Stimulated activated CD8-positive, alpha-beta memory T cell treated with anti-CD3 and anti-CD28 coated beads, Interleukin-12 subunit alpha, Interleukin-12 subunit beta, amount 100 ng/mL, for 24 hours (primary cell): ENCODE data around the gene DNMT1.

Experiments
- DNase-seq: peaks from one replicate; pipeline ENCODE4 v3.0.0-alpha.2; 2020; ENCODE audit errors: extremely low read depth

The DNMT1 gene

DNA sequence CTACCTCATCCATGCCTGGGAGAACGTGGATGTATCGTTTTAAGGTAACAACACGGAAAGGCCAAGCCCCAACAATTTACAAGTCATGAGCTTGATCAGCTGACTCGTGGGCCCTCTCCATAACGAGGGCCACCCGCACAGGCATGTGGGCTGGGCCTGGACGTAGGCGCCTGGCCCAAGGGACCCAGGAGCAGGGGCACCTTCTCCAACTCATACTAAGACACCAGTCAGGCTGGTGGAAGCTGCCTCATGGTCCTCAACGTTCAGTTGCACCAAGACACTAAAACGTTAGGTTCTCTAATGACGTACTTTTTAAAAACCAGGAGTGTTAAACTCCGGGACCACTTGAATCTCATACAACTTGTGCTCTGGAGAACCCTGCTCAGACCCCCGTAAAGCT lies 53.3 kb downstream of the DNMT1 start:
- DNase-seq: no peak

GRCh38 chr19:10139952-10140351 lies 54.8 kb downstream of the DNMT1 start:
- DNase-seq: no peak

- no peak for DNase-seq
Observed at GRCh38 chr19:10138879-10139795, 55.6 kb downstream of the DNMT1 start.

DNA sequence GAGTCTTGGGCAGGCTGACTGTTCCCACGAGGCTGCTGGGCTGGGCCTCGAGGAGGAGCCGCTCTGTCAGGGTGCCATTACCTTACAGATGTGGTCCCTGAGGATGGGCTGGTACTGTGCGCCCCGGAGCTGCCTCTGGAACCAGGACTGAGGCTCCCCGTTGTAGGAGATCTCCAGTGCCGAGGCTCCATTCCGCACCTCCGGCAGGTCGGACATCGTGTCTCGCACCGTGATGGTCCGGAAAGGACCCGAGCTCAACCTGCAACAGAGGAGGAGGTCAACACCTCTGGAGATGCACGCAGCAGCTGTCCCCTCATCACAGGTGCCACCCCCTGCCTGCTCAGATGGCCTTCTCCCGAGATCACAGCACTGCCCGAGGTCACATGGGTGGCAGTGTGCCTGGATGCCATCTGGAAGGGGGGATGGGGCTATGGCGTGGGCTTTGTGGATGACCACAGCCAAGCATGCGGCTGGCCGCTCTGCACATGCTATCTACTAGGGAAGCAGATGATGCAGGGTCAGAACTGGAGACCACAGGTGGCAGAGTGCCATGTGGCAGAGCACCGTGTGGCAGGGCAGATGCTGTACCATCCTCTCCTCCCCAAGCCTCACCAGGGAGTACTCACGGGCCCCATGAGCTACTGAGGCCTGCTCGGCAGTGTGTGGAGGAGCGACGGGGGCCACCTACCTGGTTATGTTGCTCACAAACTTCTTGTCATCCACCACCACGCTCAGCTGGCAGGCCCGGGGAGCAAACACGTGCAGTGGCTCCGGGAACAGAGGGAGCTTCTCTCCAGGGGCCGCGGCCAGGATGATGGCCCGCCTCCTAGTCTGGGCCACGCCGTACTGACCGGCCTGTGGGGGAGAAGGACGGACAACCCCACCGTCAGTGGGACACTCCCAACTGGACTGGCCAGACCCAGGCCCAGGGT lies 56.7 kb downstream of the DNMT1 start:
- DNase-seq: no peak

- DNase-seq: no peak
Observed at GRCh38 chr19:10136936-10137335, 57.8 kb downstream of the DNMT1 start.

- no peak for DNase-seq
Observed at GRCh38 chr19:10135551-10136334, 59.0 kb downstream of the DNMT1 start.

DNA sequence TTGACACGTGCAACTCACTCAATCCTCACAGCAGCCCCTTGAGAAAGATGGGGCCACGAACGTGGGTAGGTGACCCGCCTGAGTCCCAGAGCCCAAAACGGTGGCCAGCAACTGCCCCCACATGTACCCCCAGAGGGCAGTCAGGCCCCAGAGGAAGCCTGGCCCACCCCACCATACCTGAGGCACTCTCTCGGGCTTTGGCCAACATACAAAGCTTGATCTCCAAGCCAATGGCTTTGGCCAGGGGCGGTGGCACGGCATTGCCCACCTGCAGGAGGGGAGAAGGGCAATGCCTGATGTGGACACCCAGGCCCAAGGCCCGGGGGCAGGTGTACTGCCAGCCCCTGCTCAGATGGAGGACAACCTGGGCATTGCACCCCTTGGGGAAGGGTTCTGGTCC lies 60.7 kb downstream of the DNMT1 start:
- no peak for DNase-seq

- DNase-seq: no peak
Observed at GRCh38 chr19:10133596-10133995, 61.2 kb downstream of the DNMT1 start.

DNA sequence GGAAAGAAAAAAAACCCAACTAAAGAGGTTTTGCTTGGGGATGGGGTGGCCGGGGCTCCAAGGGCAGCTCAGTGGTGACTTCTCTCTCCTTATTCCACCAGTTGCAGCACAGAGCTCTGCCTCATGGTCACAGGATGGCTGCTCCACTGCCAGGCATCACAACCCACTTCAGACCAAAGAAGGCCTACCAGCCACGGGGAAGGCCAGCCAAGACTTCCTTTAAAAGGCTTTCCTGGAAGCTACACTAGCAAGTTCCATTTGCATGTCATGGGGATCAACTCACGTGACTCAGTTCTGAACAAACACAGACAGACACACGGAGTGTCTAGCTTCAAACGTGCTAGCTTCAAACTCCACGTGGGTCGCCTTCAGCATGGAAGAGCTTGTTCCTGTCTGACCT lies 61.8 kb downstream of the DNMT1 start:
- DNase-seq: no peak

GRCh38 chr19:10126213-10126639 lies 68.5 kb downstream of the DNMT1 start:
- no peak for DNase-seq

GRCh38 chr19:10124429-10124828 lies 70.3 kb downstream of the DNMT1 start:
- no peak for DNase-seq

- DNase-seq: no peak
Observed at GRCh38 chr19:10122045-10122444, 72.7 kb downstream of the DNMT1 start.

DNA sequence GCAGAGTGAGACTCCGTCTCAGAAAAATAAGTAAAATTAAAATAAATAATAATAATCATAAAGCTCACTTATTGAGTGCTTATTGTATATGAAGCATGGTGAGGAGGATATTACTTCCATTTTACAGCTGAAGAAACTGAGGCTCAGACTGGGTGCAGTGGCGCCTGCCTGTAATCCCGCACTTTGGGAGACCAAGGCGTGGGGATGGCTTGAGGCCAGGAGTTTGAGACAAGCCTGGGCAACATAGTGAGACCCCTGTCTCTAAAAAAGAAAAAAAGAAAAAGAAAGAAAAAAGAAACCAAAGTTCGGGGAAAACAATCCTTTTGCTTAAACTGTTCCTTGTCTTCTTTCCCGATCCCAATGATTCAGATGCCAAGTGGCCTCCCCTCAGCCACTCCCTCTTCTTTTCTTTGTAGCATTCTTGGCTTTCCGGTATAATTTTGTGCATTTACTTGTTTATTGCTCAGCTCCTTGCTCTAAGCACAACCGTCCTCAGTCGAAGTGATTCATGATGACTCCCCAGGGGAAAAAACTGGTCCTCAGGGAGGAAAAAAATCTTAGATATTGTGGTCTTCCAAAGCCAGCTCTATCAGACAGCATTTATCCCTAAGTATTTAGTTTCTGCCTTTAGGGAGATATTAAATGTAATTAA lies 74.1 kb downstream of the DNMT1 start:
- DNase-seq: no peak

DNA sequence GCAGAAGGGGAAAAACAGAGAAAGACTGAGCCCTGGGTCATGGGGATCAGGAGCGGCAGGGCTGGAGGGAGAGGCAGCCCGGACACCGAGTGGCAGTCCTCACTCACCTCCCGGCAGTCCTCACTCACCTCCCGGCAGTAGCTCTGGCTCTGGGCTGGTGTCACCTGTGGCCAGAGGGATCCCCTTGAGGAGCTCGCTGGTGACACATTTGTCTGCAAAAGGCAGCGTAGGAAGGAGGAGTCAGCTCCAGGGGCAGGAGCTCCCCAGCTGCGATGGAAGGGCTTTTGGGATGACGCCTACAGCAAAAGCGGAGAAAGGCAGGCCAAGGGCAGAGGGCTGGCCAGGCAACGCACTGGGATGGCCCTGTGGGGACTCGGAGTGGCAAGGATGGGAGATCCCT lies 75.8 kb downstream of the DNMT1 start:
- DNase-seq: no peak

- DNase-seq: no peak
Observed at GRCh38 chr19:10116866-10117616, 77.7 kb downstream of the DNMT1 start.

- no peak for DNase-seq
Observed at GRCh38 chr19:10116085-10116865, 78.5 kb downstream of the DNMT1 start.

DNA sequence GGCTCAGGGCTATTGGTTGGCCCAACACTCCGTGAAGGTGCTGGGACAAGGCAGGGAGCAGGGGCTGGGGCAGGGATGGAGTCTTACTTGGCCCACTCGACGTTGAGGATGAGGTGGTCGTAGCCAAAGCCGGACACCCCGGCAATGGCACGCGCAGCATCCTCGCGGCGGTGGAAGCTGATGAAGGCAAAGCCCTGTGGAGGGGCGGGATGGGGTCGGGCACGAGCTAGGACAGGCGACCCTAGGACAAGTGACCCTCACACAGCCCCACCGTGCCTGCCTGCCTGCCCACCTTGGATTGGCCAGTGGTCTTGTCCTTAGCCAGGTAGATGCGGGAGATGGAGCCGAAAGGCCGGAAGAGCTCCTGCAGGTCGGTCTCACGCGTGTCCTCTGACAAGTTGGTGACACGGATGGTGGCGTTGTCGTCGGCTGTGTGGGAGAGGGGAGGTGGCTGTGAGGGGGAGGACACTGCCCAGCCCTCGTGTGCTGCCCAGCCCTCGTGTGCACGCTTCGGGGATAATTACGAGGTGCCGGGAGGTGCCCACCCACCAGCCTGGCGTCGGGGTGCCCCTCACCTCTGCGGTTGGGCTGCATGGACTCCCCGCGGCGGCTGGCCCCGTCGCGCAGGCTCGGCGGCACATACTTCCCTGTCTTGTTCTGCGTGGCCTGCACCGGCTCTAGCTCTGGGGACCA lies 79.2 kb downstream of the DNMT1 start:
- DNase-seq: no peak

GRCh38 chr19:10114651-10115391 lies 79.9 kb downstream of the DNMT1 start:
- DNase-seq: no peak
